GM21737 (cell line): ENCODE data around the gene OR1K1.
"Not testable (repeated sequence)": the region's sequence is repeated elsewhere in the genome, so short reads cannot be mapped to it uniquely, and the experiment has no call there.

Source experiments
- ATAC-seq: cut with Tn5 transposase; IDR thresholded peaks from one replicate; pipeline ENCODE4 v1.9.1; 2021; ENCODE audit warnings: mild to moderate bottlenecking, moderate library complexity; ENCODE audit not compliant: unreplicated experiment

Gene OR1K1, protein sequence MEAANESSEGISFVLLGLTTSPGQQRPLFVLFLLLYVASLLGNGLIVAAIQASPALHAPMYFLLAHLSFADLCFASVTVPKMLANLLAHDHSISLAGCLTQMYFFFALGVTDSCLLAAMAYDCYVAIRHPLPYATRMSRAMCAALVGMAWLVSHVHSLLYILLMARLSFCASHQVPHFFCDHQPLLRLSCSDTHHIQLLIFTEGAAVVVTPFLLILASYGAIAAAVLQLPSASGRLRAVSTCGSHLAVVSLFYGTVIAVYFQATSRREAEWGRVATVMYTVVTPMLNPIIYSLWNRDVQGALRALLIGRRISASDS

GRCh38 chr9:122800066-122801060 lies at the start of gene OR1K1:
Gene OR1K1 (plus strand): TSS chr9:122800123. CDS start chr9:122800123, 0 bp downstream.
- ATAC-seq = no peak

- no peak for ATAC-seq
These were observed 45.1 kb upstream of the OR1K1 start for GRCh38 chr9:122754825-122755224.

DNA sequence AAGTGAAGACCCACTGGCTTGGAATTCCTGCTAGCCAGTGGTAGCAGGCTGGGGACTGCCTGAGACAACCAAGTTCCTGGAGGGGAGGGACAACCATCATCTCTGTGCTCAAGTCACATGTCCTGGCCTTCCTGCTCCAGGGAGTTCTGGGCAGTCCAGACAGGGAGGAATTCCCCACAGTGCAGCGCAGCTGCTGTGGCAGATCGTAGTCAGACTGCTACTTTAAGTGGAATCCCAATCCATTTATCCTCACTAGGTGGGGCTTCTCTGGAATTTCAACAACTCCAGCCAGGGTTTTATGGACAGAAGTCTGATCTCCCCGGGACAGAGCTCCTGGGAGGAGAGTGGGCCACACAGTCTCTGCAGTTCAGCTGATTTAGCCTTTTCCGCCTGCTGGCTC lies 32.1 kb upstream of the OR1K1 start:
- ATAC-seq = no peak

GRCh38 chr9:122777052-122777451 lies 22.9 kb upstream of the OR1K1 start:
- ATAC-seq = no peak

GRCh38 chr9:122777935-122778627 lies 21.8 kb upstream of the OR1K1 start:
- no peak for ATAC-seq

DNA sequence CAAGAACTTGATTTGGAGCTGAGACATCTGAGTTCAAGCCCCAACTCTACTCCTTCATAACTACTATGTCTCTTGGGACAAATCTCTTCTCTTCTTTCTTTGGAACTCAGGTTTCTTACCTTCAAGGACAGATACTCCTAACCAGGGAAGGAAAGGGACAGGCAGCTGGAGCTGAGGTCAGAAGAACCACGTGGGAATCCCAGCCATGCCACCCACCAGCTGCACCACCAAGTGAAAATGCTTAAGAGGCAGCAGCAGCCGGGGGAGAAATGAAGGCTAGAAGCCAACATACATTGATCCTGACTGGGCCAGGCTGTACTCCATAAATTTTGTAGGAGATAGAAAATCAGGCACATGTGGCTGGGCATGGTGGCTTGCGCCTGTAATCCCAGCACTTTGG lies 20.7 kb upstream of the OR1K1 start:
- no peak for ATAC-seq

- no peak for ATAC-seq
These were observed 19.9 kb upstream of the OR1K1 start for GRCh38 chr9:122780026-122780425.

- no peak for ATAC-seq
These were observed 18.3 kb upstream of the OR1K1 start for GRCh38 chr9:122781671-122782070.

DNA sequence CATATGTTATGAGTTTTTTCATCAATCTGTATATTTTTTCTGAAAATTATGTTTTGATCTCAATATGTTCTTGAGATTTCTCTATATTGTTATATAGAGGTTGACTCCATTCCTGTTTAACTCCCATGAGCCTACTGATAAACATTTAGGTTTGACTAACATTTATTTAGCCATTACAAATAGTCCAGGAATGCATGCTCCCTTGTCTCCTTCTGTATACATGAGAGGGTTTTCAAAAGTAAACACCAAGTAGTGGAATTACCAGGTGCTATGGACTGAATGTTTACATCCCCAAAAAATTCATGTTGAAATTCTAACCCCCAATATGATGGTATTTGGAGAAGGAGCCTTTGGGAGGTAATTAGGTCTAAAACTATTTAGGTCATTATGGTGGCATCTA lies 14.7 kb upstream of the OR1K1 start:
- no peak for ATAC-seq

DNA sequence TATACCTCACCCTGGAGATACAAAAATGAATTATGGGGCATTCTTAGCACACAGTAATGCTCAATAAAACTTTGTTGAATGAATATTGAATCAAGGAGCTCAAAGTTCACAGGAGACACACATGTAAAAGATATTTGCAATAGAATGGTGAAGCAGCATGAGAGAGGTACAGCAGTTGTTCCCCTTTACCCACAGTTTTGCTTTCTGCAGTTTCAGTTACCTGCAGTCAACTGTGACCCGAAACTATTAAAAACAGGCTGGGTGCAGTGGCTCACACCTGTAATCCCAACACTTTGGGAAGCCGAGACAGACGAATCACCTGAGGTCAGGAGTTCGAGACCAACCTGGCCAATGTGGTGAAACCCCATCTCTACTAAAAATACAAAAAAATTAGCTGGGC lies 13.6 kb upstream of the OR1K1 start:
- no peak for ATAC-seq

- ATAC-seq = no peak
These were observed 11.1 kb upstream of the OR1K1 start, which contains the start of gene OR5C1 for GRCh38 chr9:122788831-122789230. Gene OR5C1 (plus strand): TSS chr9:122788933. CDS start chr9:122788933, 0 bp downstream.

DNA sequence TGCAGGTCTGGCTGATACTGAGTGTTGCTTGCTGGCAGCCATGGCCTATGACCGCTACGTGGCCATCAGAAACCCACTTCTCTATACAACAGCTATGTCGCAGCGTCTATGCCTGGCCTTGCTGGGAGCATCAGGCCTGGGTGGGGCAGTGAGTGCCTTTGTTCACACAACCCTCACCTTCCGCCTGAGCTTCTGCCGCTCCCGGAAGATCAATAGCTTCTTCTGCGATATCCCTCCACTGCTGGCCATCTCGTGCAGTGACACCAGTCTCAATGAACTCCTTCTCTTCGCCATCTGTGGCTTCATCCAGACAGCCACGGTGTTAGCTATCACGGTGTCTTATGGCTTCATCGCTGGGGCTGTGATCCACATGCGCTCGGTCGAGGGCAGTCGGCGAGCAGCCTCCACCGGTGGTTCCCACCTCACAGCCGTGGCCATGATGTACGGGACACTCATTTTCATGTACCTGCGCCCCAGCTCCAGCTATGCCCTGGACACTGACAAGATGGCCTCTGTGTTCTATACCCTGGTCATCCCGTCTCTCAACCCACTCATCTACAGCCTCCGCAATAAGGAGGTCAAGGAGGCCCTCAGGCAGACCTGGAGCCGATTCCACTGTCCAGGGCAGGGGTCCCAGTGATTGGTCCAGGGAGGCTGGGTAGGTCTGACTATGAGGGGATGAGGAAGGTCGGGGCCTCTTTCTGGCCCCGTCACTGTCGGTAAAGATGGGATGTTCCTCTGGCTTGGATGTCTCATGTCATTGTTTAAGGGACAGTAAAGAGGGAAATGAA lies 10.5 kb upstream of the OR1K1 start:
- ATAC-seq = no peak

DNA sequence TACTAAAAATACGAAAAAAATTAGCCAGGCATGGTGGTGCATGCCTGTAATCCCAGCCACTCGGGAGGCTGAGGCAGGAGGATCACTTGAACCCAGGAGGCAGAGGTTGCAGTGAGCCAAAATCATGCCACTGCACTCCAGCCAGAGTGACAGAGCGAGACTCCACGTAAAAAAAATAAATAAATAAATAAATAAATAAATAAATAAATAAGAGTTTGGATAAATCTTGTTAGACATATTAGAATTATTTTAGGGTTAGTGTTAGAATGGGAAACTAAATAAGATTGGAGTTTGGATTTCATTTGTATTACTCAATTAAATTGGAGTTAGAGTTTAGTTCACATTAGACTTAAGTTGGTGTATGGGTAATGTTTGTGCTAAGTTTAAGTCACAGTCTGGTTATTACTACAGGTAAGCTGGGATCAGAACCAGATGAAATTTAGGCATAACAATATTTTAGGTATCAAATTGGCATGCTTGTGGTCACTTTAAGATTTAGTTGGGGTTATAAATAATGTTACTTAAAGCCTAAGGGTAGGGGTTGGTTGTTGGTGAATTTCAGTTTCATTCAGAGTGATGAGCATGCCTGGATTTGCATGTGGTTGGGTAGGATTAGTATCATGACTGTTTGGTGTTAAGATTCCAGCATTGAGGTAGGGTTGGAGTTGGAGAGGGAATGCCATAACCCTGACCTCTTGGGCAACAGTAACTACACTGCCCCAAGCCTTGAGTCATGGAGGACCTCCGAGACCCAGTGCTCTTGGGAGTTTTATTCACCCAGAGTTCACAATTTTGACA lies 7.9 kb upstream of the OR1K1 start:
- ATAC-seq = no peak

- no peak for ATAC-seq
These were observed 2.4 kb upstream of the OR1K1 start for GRCh38 chr9:122797316-122798063.

DNA sequence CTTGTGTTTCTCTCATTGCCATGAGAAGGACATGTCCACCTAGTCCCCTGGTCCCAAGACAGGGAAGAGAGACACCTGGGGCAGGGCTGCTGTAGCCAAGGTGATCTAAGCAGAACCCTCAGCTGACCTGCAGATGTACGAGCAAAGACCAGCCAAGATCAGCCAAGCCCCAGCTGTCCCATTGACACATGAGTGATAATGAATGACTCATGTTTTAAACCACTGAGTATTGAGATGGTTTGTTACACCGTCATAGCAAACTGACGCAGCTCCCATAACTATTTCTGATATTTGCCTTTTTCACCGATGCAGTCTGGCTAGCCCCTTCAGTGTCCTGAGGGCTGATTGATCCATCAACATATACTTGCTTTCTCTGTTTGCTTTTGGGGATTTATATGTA lies 6.7 kb downstream of the OR1K1 start:
- no peak for ATAC-seq

DNA sequence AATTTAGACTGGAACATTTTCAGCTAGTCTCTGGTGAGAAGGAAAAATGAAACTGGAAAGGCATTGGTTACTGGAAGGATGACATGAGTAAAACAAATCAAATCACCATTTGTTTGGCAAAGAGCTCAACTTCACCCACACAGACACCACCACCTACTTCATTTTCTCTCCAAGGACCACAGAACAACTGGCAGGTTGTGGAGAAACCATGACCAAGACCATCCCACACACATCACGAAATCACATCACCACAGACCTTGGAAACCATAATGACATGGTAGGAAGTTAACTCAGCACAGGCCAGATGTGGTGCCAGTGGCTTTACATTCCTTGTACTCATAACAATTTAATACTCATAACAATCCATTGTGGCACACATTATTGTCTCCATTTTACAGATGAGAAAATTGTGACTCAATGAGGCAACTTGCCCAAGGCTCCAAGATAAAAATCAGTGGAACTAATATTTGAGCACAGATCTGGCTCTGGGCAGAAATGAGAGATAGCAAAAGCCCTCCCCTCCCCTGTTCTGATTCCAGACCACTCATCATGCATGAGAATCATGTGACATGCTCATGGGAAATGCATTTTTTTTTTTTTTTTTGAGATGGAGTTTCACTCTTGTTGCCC lies 7.5 kb downstream of the OR1K1 start:
- no peak for ATAC-seq

GRCh38 chr9:122808141-122808540 lies 8.2 kb downstream of the OR1K1 start:
- no peak for ATAC-seq

DNA sequence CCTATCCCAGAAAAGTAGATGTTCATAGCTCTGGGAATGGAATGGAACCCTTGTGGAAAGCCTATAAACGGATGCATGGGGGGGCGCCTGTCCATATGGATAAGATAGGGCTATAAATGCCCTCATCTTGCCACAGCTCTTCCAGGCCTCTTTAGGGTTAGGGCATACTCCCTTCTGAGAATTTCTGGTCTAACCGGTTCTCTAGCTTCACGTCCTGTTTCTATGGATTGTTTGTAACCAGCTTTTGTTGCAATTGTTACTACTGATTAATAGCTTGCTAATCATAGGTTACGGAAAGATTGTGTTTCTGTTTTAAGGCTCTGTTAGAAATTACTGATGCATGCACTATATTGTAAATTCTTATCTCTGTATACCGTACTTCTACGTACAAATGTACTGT lies 9.3 kb downstream of the OR1K1 start:
- ATAC-seq = not testable (repeated sequence)
